Erythroblast (primary cell): Measurements from ENCODE around the gene SORCS3.
A peak's percentile ranks its signal among the peaks of the same experiment; 100 is the strongest.

ENCODE experiments used
- DNase-seq, 2 experiments: peaks; one replicate each; lab custom pipeline; 2025; lab: John Stamatoyannopoulos, UW
- GATA1 ChIP-seq: IDR thresholded peaks from 2 replicates; pipeline ENCODE4 v1.6.1; 2011; ENCODE audit warnings: low read depth, mild to moderate bottlenecking, control low read depth, low read length, moderate library complexity
- POLR2A ChIP-seq: IDR thresholded peaks from 2 replicates; pipeline ENCODE4 v1.6.1; 2011; ENCODE audit warnings: mild to moderate bottlenecking, low read length

The SORCS3 gene

GRCh38 chr10:104641187-104641936 lies at the start of gene SORCS3:
Gene SORCS3, plus strand, starts transcription at chr10:104641290.
- no peak for TF ChIP-seq GATA1
- DNase-seq, result no peak

- TF ChIP-seq GATA1 (no peak), POLR2A (no peak)
- DNase-seq, result no peak
Measured at GRCh38 chr10:104591441-104591840, 49.6 kb upstream of the SORCS3 start.

DNA sequence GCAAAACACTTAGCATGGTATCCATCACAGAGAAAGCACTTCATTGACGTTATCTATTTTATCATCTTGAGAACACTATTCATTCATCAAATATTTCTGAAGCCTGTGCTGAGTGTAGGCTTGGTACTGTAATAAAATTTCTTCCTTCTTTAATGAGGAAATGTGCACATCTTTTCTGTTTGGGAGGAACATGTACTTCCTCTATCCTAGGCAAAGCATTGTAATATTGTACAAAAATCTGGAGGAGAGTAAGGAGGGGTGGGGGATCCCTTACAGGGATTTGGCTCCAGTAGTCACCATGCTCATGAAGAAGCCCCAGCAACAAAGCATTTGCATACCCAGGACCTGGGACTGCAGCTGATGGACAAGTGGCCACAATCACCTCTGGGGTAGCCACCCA lies 39.9 kb upstream of the SORCS3 start:
- DNase-seq, result no peak

GRCh38 chr10:104608091-104608828 lies 32.8 kb upstream of the SORCS3 start:
- TF ChIP-seq POLR2A (no peak), GATA1 (no peak)

More for the DNA sequence above, 39.9 kb upstream of the SORCS3 start:
- TF ChIP-seq POLR2A, result no peak
- no peak for TF ChIP-seq GATA1

DNA sequence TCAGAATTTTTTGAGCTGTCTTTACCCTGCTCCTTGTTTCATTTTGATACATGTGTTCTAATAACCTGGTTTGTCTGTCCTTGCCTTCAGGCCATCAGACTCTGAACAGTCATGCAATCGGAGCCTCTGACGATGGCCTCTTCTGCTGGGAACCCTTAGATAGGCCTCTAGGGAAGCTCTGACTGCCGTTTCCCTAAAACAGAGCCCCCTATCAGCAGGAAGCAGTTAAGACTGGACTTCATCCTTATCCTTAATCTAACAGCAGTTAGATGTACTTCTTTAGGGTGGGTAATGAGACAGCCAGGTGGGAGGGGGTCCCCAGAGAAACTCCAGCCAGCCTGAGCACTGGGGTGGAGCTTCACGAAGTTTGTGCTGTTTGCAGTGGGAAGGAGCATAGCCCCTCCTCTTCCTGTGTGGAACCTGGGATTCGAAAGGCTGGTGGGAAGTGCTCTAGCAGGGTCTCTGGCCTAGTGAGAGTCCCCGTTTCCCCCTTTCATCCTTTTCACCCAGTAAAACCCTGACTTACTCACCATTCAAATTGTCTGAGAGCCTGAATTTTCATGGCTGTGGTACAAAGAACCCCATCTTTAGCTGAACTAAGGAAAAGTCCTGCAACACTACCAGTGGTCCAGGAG lies 28.4 kb upstream of the SORCS3 start:
- TF ChIP-seq GATA1, result no peak
- no peak for TF ChIP-seq POLR2A

More at GRCh38 chr10:104608091-104608828, 32.8 kb upstream of the SORCS3 start:
- no peak for DNase-seq

DNA sequence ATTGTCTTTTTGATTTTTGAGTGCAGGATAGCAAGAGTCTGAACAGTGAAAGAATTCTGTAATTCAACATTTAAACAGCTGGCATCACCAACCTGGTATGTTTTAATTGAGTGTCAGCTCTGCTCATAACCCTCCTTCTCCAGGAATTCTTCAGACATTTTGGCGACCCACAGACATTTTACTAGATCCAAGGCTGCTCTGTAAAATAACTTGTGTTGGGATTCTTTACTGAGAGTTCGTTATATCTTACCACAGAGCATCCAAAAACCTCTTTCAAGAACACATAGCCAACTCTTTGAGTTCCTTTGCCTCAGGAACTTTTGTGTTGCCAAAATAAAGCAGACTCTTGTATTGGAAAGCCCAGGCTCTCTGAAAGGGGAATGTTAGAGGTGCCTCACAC lies 27.7 kb upstream of the SORCS3 start:
- TF ChIP-seq POLR2A (no peak), GATA1 (no peak)
- DNase-seq, result no peak

More for the DNA sequence above, 28.4 kb upstream of the SORCS3 start:
- DNase-seq, result no peak

GRCh38 chr10:104614245-104614831 lies 26.8 kb upstream of the SORCS3 start:
- DNase-seq, result peak; percentile 36 to 62

GRCh38 chr10:104615136-104615535 lies 26.0 kb upstream of the SORCS3 start:
- DNase-seq, result no peak
- no peak for TF ChIP-seq POLR2A
- TF ChIP-seq GATA1, result no peak

More at GRCh38 chr10:104614245-104614831, 26.8 kb upstream of the SORCS3 start:
- TF ChIP-seq POLR2A (no peak), GATA1 (no peak)

DNA sequence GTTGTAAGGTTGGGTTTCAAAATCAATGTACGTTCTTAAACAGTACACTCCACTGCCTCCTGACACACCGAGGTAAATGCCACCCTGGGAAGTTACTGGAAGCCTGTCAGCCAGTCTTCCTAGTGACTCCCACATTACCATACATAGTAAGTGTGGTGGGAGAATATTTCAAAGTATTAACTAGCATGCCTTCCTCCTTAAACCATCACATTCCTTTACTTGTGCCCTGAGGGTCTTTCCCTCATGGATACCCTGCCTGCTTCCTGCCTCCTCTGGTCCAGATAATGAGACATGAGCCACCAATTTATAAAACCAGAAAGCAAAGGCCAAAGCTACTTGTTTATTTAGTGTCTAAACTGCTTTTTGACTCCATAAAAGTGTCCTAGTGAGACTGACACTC lies 23.3 kb upstream of the SORCS3 start:
- no peak for DNase-seq
- TF ChIP-seq GATA1 (no peak), POLR2A (no peak)

- no peak for DNase-seq
- TF ChIP-seq GATA1 (no peak), POLR2A (no peak)
Measured at GRCh38 chr10:104622175-104622574, 18.9 kb upstream of the SORCS3 start.

GRCh38 chr10:104622598-104623209 lies 18.4 kb upstream of the SORCS3 start:
- TF ChIP-seq POLR2A (no peak), GATA1 (no peak)
- peak in 1 of 2 experiments; percentile 18 for DNase-seq

GRCh38 chr10:104630731-104631130 lies 10.4 kb upstream of the SORCS3 start:
- TF ChIP-seq POLR2A (no peak), GATA1 (no peak)
- no peak for DNase-seq

GRCh38 chr10:104631946-104632345 lies 9.1 kb upstream of the SORCS3 start:
- TF ChIP-seq GATA1 (no peak), POLR2A (no peak)
- no peak for DNase-seq
